HEK293 (cell line): Measurements from ENCODE around the gene CYP11A1.

ENCODE experiments used
- ATF2 ChIP-seq: fragments of 450-650 bp; formaldehyde crosslinking; IDR thresholded peaks from 2 replicates; pipeline ENCODE4 v1.5.1; 2016; ENCODE audit warnings: missing biosample characterization, missing genetic modification characterization, low read depth
- CTCF ChIP-seq: fragments of 450-650 bp; formaldehyde crosslinking; IDR thresholded peaks from 2 replicates; pipeline ENCODE4 v1.5.1; 2016; ENCODE audit warnings: missing biosample characterization, missing genetic modification characterization
- KLF16 ChIP-seq: fragments of 450-650 bp; formaldehyde crosslinking; IDR thresholded peaks from 2 replicates; pipeline ENCODE4 v1.5.1; 2017; ENCODE audit warnings: missing biosample characterization, missing genetic modification characterization
- PRDM10 ChIP-seq: fragments of 450-650 bp; formaldehyde crosslinking; IDR thresholded peaks from 2 replicates; pipeline ENCODE4 v1.5.1; 2016; ENCODE audit warnings: missing biosample characterization, missing genetic modification characterization
- YY1 ChIP-seq: fragments of 450-650 bp; formaldehyde crosslinking; IDR thresholded peaks from 2 replicates; pipeline ENCODE4 v1.5.1; 2018; ENCODE audit warnings: missing biosample characterization, missing genetic modification characterization
- ZNF169 ChIP-seq: fragments of 450-650 bp; formaldehyde crosslinking; IDR thresholded peaks from 2 replicates; pipeline ENCODE4 v1.5.1; 2016; ENCODE audit warnings: missing biosample characterization, missing genetic modification characterization
- ZNF639 ChIP-seq: fragments of 450-650 bp; formaldehyde crosslinking; IDR thresholded peaks from 2 replicates; pipeline ENCODE4 v1.5.1; 2016; ENCODE audit warnings: missing biosample characterization, missing genetic modification characterization

GRCh38 chr15:74405823-74406222, 38.4 kb upstream of the CYP11A1 start:
- TF ChIP-seq YY1 (tag by site-specific recombination) = no peak
- no peak for TF ChIP-seq ATF2 (tag by site-specific recombination)
- TF ChIP-seq CTCF (tag by site-specific recombination) = no peak
- TF ChIP-seq ZNF169 (tag by site-specific recombination) = no peak
- TF ChIP-seq PRDM10 = no peak
- no peak for TF ChIP-seq ZNF639
- TF ChIP-seq KLF16 (tag by site-specific recombination) = no peak
